Measurements from ENCODE around the gene CCDC177. TPM values are rescaled to one million over a fixed set of nuclear protein-coding genes. Genes with fewer than 3 reads are reported as not detected.

CCDC177 gene
- total RNA-seq, 1 donor from 2014 or later: 3.4 TPM

DNA sequence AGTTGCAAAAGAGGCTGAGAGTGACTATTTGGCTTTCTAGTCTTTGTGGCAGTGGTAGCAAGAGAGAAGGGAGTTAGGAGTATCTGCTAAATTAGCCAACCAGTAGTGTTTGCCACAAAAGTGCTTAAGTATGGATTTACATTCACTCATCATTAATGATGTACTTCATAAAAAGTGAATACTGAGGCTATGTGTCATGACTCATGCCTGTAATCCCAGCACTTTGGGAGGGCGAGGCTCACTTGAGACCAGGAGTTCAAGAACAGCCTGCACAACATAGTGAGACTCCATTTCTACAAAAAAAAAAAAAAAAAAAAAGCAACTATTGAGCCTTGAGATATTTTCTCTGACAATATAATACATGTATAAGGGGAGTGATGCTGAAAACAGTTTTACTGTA lies 36.8 kb downstream of the CCDC177 start:
- TF ChIP-seq, protein P1, sequence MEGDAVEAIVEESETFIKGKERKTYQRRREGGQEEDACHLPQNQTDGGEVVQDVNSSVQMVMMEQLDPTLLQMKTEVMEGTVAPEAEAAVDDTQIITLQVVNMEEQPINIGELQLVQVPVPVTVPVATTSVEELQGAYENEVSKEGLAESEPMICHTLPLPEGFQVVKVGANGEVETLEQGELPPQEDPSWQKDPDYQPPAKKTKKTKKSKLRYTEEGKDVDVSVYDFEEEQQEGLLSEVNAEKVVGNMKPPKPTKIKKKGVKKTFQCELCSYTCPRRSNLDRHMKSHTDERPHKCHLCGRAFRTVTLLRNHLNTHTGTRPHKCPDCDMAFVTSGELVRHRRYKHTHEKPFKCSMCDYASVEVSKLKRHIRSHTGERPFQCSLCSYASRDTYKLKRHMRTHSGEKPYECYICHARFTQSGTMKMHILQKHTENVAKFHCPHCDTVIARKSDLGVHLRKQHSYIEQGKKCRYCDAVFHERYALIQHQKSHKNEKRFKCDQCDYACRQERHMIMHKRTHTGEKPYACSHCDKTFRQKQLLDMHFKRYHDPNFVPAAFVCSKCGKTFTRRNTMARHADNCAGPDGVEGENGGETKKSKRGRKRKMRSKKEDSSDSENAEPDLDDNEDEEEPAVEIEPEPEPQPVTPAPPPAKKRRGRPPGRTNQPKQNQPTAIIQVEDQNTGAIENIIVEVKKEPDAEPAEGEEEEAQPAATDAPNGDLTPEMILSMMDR (conservative IDR thresholded peaks at IDR 0.05): no peak
- H3K27me3 Mint-ChIP-seq: peaks cover 3% of the 10 kb centered on the region
- no peaks in the 10 kb centered on the region for H3K9me3 Mint-ChIP-seq
- no peak overlapping the region for H3K4me3 Mint-ChIP-seq
- no peaks in the 10 kb centered on the region for H3K36me3 Mint-ChIP-seq
- no peak overlapping the region for H3K27ac Mint-ChIP-seq
- DNase-seq (ENCODE audit: extremely low spot score, unreplicated experiment): no peak
- no peaks in the 10 kb centered on the region for H3K4me1 Mint-ChIP-seq (ENCODE audit: unreplicated experiment)

DNA sequence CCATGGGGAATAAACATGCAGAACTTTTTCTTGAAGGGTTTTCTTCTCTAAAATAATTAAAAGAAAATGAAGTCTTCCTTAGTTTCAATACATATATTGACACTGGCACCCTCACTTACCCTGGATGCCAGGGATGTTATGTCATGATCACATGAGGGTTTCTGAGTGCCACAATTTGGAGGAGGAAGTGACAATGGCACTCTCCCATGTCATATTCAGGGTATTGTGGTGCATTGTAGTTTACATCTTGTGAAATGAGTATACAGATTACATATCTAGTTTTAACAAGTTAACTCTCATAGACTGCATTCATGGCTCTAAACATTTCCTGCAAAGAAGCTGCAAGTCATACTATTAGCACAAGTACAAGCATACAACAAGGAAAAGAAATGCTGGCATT lies 37.7 kb downstream of the CCDC177 start:
- Mint-ChIP-seq H3K36me3 (no peaks in the 10 kb centered on the region), H3K4me3 (no peak overlapping the region), H3K9me3 (no peaks in the 10 kb centered on the region), H3K4me1 (ENCODE audit: unreplicated experiment) (peaks cover 4% of the 10 kb centered on the region), H3K27me3 (peaks cover 3% of the 10 kb centered on the region), H3K27ac (no peak overlapping the region)
- DNase-seq (ENCODE audit: extremely low spot score, unreplicated experiment): no peak
- TF ChIP-seq, protein P1 (conservative IDR thresholded peaks at IDR 0.05): no peak

DNA sequence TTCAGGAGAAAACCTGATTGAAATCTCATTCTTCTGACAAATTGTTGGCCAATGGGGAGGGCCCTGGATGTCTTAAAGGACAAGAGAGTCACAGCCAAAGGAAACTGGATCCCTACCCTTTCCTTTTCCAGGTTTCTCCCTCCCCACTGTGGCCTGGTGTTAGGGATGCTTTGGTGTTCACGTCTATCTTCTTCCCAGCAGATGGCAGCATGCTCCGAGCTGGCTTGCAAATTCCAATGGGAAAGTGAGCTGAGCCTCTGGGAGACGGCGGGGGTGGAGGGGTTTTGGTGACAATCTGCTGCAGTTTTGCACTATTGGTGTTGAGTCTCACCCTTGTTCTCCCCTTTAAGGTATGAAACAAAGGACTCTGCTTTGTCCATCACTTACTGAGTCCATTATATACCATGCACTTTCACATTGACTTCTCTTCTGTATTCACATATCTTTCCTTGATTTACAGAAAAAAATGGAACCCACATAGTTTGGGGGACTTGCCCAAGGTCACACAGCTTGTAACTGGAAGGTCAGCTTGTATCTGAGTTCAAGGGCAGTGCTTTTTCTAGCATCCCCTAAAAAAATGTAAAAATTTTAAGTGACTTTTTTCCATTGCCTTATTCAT lies 39.3 kb downstream of the CCDC177 start:
- Mint-ChIP-seq H3K4me3 (no peak overlapping the region), H3K36me3 (no peaks in the 10 kb centered on the region), H3K27me3 (peaks cover 3% of the 10 kb centered on the region), H3K27ac (no peak overlapping the region), H3K4me1 (ENCODE audit: unreplicated experiment) (peaks cover 5% of the 10 kb centered on the region), H3K9me3 (no peaks in the 10 kb centered on the region)
- no peak for DNase-seq (ENCODE audit: extremely low spot score, unreplicated experiment)
- TF ChIP-seq, protein P1 (conservative IDR thresholded peaks at IDR 0.05): peak; percentile 80

DNA sequence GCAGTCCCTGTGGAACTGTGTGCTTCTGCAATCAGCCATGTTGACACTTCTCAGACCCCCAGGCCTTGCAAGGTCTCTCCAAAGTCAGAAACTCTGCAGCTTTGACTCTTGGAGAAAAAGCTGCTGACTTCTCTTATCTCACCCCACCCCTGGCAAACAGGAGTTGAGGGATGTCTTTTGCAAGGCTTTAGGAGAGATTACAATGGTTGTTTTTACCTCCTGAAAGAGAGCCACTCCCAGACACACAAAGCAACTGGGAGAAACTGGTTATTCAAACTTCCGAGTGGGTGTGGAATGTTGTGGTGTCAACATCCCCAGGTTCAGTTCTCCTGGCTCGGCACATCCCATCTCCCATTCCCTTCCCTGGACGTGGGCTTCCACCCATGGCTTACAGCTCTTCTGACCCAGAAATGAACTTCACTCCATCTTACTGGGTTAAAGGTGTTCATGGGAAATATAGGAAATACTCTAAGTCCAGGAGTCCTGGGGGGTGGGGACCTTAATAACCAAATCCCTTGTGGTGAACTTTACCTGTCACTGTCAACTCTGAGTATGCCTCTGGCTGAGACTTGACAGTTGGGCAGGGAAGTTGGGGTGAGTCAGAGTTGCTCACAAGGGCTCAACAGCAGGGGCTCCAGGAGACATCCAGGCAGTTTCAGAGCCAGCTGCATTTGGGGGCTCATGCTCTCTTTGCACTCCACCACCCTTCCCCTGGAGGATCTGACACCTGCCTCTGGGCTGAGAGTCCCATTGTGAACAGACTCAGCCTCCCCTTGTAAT lies 41.9 kb downstream of the CCDC177 start:
- Mint-ChIP-seq H3K4me3 (no peak overlapping the region), H3K36me3 (no peaks in the 10 kb centered on the region), H3K9me3 (no peaks in the 10 kb centered on the region), H3K27ac (peak overlapping the region; percentile 78), H3K27me3 (peaks cover 3% of the 10 kb centered on the region), H3K4me1 (ENCODE audit: unreplicated experiment) (peaks cover 5% of the 10 kb centered on the region)
- DNase-seq (ENCODE audit: extremely low spot score, unreplicated experiment): no peak
- TF ChIP-seq, protein P1 (conservative IDR thresholded peaks at IDR 0.05): no peak

DNA sequence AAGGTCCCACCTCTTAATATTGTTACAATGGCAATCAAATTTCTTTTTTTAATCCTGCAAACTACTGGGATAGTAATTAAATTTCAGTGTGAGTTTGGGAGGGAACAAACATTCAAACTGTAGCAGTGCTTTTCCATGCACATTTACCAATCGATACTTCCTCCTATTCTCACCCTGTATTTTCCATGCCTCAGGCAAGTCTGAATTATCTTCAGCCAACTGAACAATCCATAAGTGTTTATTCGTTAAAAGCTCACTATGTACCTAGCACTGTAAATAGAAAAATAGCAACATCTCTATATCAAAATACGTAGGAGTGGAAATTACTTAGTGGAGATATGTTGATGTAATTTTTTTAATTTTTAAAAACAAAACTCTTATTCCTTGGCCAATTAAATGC lies 43.5 kb downstream of the CCDC177 start:
- Mint-ChIP-seq H3K4me1 (ENCODE audit: unreplicated experiment) (peaks cover 5% of the 10 kb centered on the region), H3K27ac (peak overlapping the region; percentile 78), H3K36me3 (no peaks in the 10 kb centered on the region), H3K4me3 (no peak overlapping the region), H3K27me3 (peaks cover 3% of the 10 kb centered on the region), H3K9me3 (no peaks in the 10 kb centered on the region)
- no peak for DNase-seq (ENCODE audit: extremely low spot score, unreplicated experiment)
- TF ChIP-seq, protein P1 (conservative IDR thresholded peaks at IDR 0.05): no peak

All from type B pancreatic cell (in vitro differentiated cells).